Activated T-cell treated with anti-CD3 and anti-CD28 coated beads for 4 hours (primary cell): ENCODE measurements around the gene ARHGAP15.

Experiments
- DNase-seq: peaks from one replicate; pipeline ENCODE4 v3.0.0-alpha.2; 2020

The ARHGAP15 gene

GRCh38 chr2:143674051-143674450, 544.8 kb downstream of the ARHGAP15 start:
- DNase-seq = no peak

- no peak for DNase-seq
These were observed 545.8 kb downstream of the ARHGAP15 start for GRCh38 chr2:143675021-143675420.

- DNase-seq = no peak
These were observed 550.4 kb downstream of the ARHGAP15 start for GRCh38 chr2:143679617-143680016.

- no peak for DNase-seq
These were observed 551.7 kb downstream of the ARHGAP15 start for GRCh38 chr2:143680885-143681405.

- DNase-seq = no peak
These were observed 553.3 kb downstream of the ARHGAP15 start for GRCh38 chr2:143682436-143683055.

- no peak for DNase-seq
These were observed 554.8 kb downstream of the ARHGAP15 start for GRCh38 chr2:143683977-143684376.

- no peak for DNase-seq
These were observed 555.5 kb downstream of the ARHGAP15 start for GRCh38 chr2:143684551-143685320.

- no peak for DNase-seq
These were observed 556.3 kb downstream of the ARHGAP15 start for GRCh38 chr2:143685421-143686078.

- DNase-seq = no peak
These were observed 557.5 kb downstream of the ARHGAP15 start for GRCh38 chr2:143686585-143687164.

GRCh38 chr2:143688248-143688647, 559.0 kb downstream of the ARHGAP15 start:
- DNase-seq = no peak

- no peak for DNase-seq
These were observed 559.6 kb downstream of the ARHGAP15 start for GRCh38 chr2:143688815-143689214.

- no peak for DNase-seq
These were observed 560.3 kb downstream of the ARHGAP15 start for GRCh38 chr2:143689541-143689940.

- no peak for DNase-seq
These were observed 561.0 kb downstream of the ARHGAP15 start for GRCh38 chr2:143690235-143690634.

- no peak for DNase-seq
These were observed 561.9 kb downstream of the ARHGAP15 start for GRCh38 chr2:143691121-143691520.

- no peak for DNase-seq
These were observed 562.9 kb downstream of the ARHGAP15 start for GRCh38 chr2:143692162-143692561.

- DNase-seq = no peak
These were observed 563.7 kb downstream of the ARHGAP15 start for GRCh38 chr2:143692967-143693366.

- no peak for DNase-seq
These were observed 565.1 kb downstream of the ARHGAP15 start for GRCh38 chr2:143694335-143694734.

GRCh38 chr2:143696651-143697050, 567.4 kb downstream of the ARHGAP15 start:
- DNase-seq = no peak

- no peak for DNase-seq
These were observed 568.5 kb downstream of the ARHGAP15 start for GRCh38 chr2:143697744-143698143.

GRCh38 chr2:143698352-143698751, 569.1 kb downstream of the ARHGAP15 start:
- no peak for DNase-seq

- DNase-seq = no peak
These were observed 569.8 kb downstream of the ARHGAP15 start for GRCh38 chr2:143698888-143699570.

GRCh38 chr2:143700865-143701264, 571.6 kb downstream of the ARHGAP15 start:
- DNase-seq = no peak

- DNase-seq = no peak
These were observed 572.6 kb downstream of the ARHGAP15 start for GRCh38 chr2:143701785-143702184.
